Measurements from ENCODE around the gene TMEM158. TPM values are rescaled to one million over a fixed set of nuclear protein-coding genes. Genes with fewer than 3 reads are reported as not detected.

The TMEM158 gene
- polyA plus RNA-seq, 1 donor from 2014 or later, result 7.9 TPM

- H4K20me1 ChIP-seq (ENCODE audit: insufficient read depth), result no peaks in the 10 kb centered on the region
- H3F3A ChIP-seq (ENCODE audit: insufficient read depth, low read length, poor library complexity, severe bottlenecking), result no peaks in the 10 kb centered on the region
- H3K36me3 ChIP-seq (ENCODE audit: insufficient read depth, low read length), result no peaks in the 10 kb centered on the region
- no peak overlapping the region for H3K4me2 ChIP-seq (ENCODE audit: low read length)
- no peak overlapping the region for H3K9ac ChIP-seq (ENCODE audit: low read length)
- H2AFZ ChIP-seq (ENCODE audit: low read depth, low read length), result no peak overlapping the region
- no peaks in the 10 kb centered on the region for H3K9me3 ChIP-seq (ENCODE audit: low read length)
- TF ChIP-seq RAD21 (conservative IDR thresholded peaks at IDR 0.05) (no peak), POLR2AphosphoS5 (IDR thresholded peaks at IDR 0.05) (no peak), TAF1 (IDR thresholded peaks at IDR 0.05; ENCODE audit: low read depth) (no peak), REST (IDR thresholded peaks at IDR 0.05; ENCODE audit: borderline replicate concordance) (no peak), CTCF (IDR thresholded peaks at IDR 0.05; ENCODE audit: poor library complexity, severe bottlenecking) (no peak), SMC3 (conservative IDR thresholded peaks at IDR 0.05; ENCODE audit: poor library complexity) (no peak), EZH2 (IDR thresholded peaks at IDR 0.05; ENCODE audit: borderline replicate concordance, insufficient read depth, low read length, poor library complexity, severe bottlenecking) (no peak), MXI1 (conservative IDR thresholded peaks at IDR 0.05; ENCODE audit: poor library complexity, severe bottlenecking) (no peak), EP300 (conservative IDR thresholded peaks at IDR 0.05; ENCODE audit: poor library complexity, severe bottlenecking) (no peak)
- H3K4me3 ChIP-seq (ENCODE audit: low read length), result no peak overlapping the region
- no peaks in the 10 kb centered on the region for H3K9me2 ChIP-seq (ENCODE audit: insufficient read depth, low read length)
- no peak overlapping the region for H3K27ac ChIP-seq (ENCODE audit: low read length)
- no peaks in the 10 kb centered on the region for H3K27me3 ChIP-seq (ENCODE audit: insufficient read depth, low read depth, low read length)
- no peaks in the 10 kb centered on the region for H3K79me2 ChIP-seq (replicated peaks; ENCODE audit: insufficient read depth, low read length)
These were observed 20.2 kb upstream of the TMEM158 start for GRCh38 chr3:45246241-45246640.

- no peaks in the 10 kb centered on the region for H3K27me3 ChIP-seq (ENCODE audit: insufficient read depth, low read depth, low read length)
- no peak overlapping the region for H3K9ac ChIP-seq (ENCODE audit: low read length)
- H4K20me1 ChIP-seq (ENCODE audit: insufficient read depth), result no peaks in the 10 kb centered on the region
- H3K36me3 ChIP-seq (ENCODE audit: insufficient read depth, low read length), result no peaks in the 10 kb centered on the region
- H3K27ac ChIP-seq (ENCODE audit: low read length), result no peak overlapping the region
- no peaks in the 10 kb centered on the region for H3K79me2 ChIP-seq (replicated peaks; ENCODE audit: insufficient read depth, low read length)
- no peak for TF ChIP-seq SMC3 (conservative IDR thresholded peaks at IDR 0.05; ENCODE audit: poor library complexity)
- TF ChIP-seq TAF1 (IDR thresholded peaks at IDR 0.05; ENCODE audit: low read depth), result no peak
- TF ChIP-seq MXI1 (conservative IDR thresholded peaks at IDR 0.05; ENCODE audit: poor library complexity, severe bottlenecking), result no peak
- no peak for TF ChIP-seq EP300 (conservative IDR thresholded peaks at IDR 0.05; ENCODE audit: poor library complexity, severe bottlenecking)
- no peak for TF ChIP-seq REST (IDR thresholded peaks at IDR 0.05; ENCODE audit: borderline replicate concordance)
- no peak for TF ChIP-seq CTCF (IDR thresholded peaks at IDR 0.05; ENCODE audit: poor library complexity, severe bottlenecking)
- no peak for TF ChIP-seq RAD21 (conservative IDR thresholded peaks at IDR 0.05)
- TF ChIP-seq POLR2AphosphoS5 (IDR thresholded peaks at IDR 0.05), result no peak
- no peak for TF ChIP-seq EZH2 (IDR thresholded peaks at IDR 0.05; ENCODE audit: borderline replicate concordance, insufficient read depth, low read length, poor library complexity, severe bottlenecking)
- no peaks in the 10 kb centered on the region for H3K9me2 ChIP-seq (ENCODE audit: insufficient read depth, low read length)
- no peak overlapping the region for H2AFZ ChIP-seq (ENCODE audit: low read depth, low read length)
- no peaks in the 10 kb centered on the region for H3K9me3 ChIP-seq (ENCODE audit: low read length)
- no peak overlapping the region for H3K4me2 ChIP-seq (ENCODE audit: low read length)
- no peaks in the 10 kb centered on the region for H3F3A ChIP-seq (ENCODE audit: insufficient read depth, low read length, poor library complexity, severe bottlenecking)
- H3K4me3 ChIP-seq (ENCODE audit: low read length), result no peak overlapping the region
These were observed 18.3 kb upstream of the TMEM158 start for GRCh38 chr3:45244356-45244755.
